Trophoblast cell (in vitro differentiated cells and primary cell): ENCODE results near the gene BECN2.

ENCODE experiments used
- DNase-seq, 2 donors: peaks; one replicate each; pipeline ENCODE4 v3.0.0-alpha.2; 2016
- H2AFZ ChIP-seq: 2 replicates; pipeline ENCODE4 v1.6.1; 2013; ENCODE audit warnings: low read length, moderate library complexity, mild to moderate bottlenecking; ENCODE audit not compliant: insufficient read depth, poor library complexity
- H2AK5ac ChIP-seq: 2 replicates; pipeline ENCODE4 v1.6.1; 2013; ENCODE audit warnings: mild to moderate bottlenecking, low read length
- H2BK120ac ChIP-seq: 2 replicates; pipeline ENCODE4 v1.6.1; 2013; ENCODE audit warnings: low read length, mild to moderate bottlenecking, moderate library complexity; ENCODE audit not compliant: insufficient read depth, poor library complexity
- H2BK12ac ChIP-seq: 2 replicates; pipeline ENCODE4 v1.6.1; 2013; ENCODE audit warnings: mild to moderate bottlenecking, low read length, moderate library complexity
- H2BK5ac ChIP-seq: 2 replicates; pipeline ENCODE4 v1.6.1; 2013; ENCODE audit warnings: low read length, low read depth, moderate library complexity, mild to moderate bottlenecking; ENCODE audit not compliant: poor library complexity
- H3K14ac ChIP-seq: 2 replicates; pipeline ENCODE4 v1.6.1; 2013; ENCODE audit warnings: mild to moderate bottlenecking, low read length
- H3K18ac ChIP-seq: 2 replicates; pipeline ENCODE4 v1.6.1; 2013; ENCODE audit warnings: mild to moderate bottlenecking, low read length
- H3K23ac ChIP-seq: 2 replicates; pipeline ENCODE4 v1.6.1; 2013; ENCODE audit warnings: low read length
- H3K27ac ChIP-seq: 2 replicates; pipeline ENCODE4 v1.5.1; 2013; ENCODE audit warnings: low read depth, mild to moderate bottlenecking, inconsistent platforms, low read length, moderate library complexity
- H3K27me3 ChIP-seq: 2 replicates; pipeline ENCODE4 v1.6.1; 2013; ENCODE audit warnings: inconsistent platforms, mild to moderate bottlenecking, low read length, moderate library complexity; ENCODE audit not compliant: insufficient read depth
- H3K36me3 ChIP-seq, 2 experiments: 1 replicate in 1 of 2; 2 replicates in 1 of 2; pipeline ENCODE4 v1.6.1; 2013; ENCODE audit warnings: low read length in 2 of 2, mild to moderate bottlenecking in 2 of 2, moderate library complexity in 1 of 2; ENCODE audit not compliant: insufficient read depth in 2 of 2, control insufficient read depth in 1 of 2
- H3K4ac ChIP-seq: 2 replicates; pipeline ENCODE4 v1.6.1; 2013; ENCODE audit warnings: low read depth, mild to moderate bottlenecking, low read length, moderate library complexity
- H3K4me1 ChIP-seq, 2 experiments: 1 replicate in 1 of 2; 2 replicates in 1 of 2; pipeline ENCODE4 v1.6.1; 2013; ENCODE audit warnings: low read length in 2 of 2, mild to moderate bottlenecking in 2 of 2, moderate library complexity in 1 of 2; ENCODE audit not compliant: insufficient read depth in 2 of 2, control insufficient read depth in 1 of 2
- H3K4me2 ChIP-seq: 2 replicates; pipeline ENCODE4 v1.6.1; 2013; ENCODE audit warnings: inconsistent platforms, mild to moderate bottlenecking, low read length, moderate library complexity
- H3K4me3 ChIP-seq: 2 replicates; pipeline ENCODE4 v1.5.1; 2013; ENCODE audit warnings: mild to moderate bottlenecking, low read depth, low read length, inconsistent platforms
- H3K79me1 ChIP-seq: one replicate; pipeline ENCODE4 v1.6.1; 2013; ENCODE audit warnings: low read length
- H3K79me2 ChIP-seq: 2 replicates; pipeline ENCODE4 v1.6.1; 2013; ENCODE audit warnings: low read length, mild to moderate bottlenecking; ENCODE audit not compliant: control insufficient read depth, insufficient read depth, poor library complexity
- H3K9ac ChIP-seq: 2 replicates; pipeline ENCODE4 v1.6.1; 2013; ENCODE audit warnings: mild to moderate bottlenecking, low read length
- H3K9me3 ChIP-seq: 2 replicates; pipeline ENCODE4 v1.6.1; 2013; ENCODE audit warnings: low read depth, mild to moderate bottlenecking, control low read depth, inconsistent platforms, low read length; ENCODE audit not compliant: insufficient read depth
- H4K12ac ChIP-seq: 2 replicates; pipeline ENCODE4 v1.6.1; 2013; ENCODE audit warnings: low read depth, mild to moderate bottlenecking, low read length, moderate library complexity
- H4K8ac ChIP-seq: 2 replicates; pipeline ENCODE4 v1.6.1; 2013; ENCODE audit warnings: low read depth, mild to moderate bottlenecking, low read length, moderate library complexity
- H4K91ac ChIP-seq: one replicate; pipeline ENCODE4 v1.6.1; 2013; ENCODE audit warnings: low read depth, mild to moderate bottlenecking, low read length, moderate library complexity
- WGBS: extraction: QIAGEN DNeasy Blood & Tissue Kit; methylation state at CpG from one replicate; pipeline ENCODE4 v1.1.7; 2013; ENCODE audit warnings: missing lambda C conversion rate; ENCODE audit not compliant: insufficient read length, insufficient coverage; ENCODE audit errors: extremely low coverage; 5-methylcytosine and 5-hydroxymethylcytosine counted together

The BECN2 gene

DNA sequence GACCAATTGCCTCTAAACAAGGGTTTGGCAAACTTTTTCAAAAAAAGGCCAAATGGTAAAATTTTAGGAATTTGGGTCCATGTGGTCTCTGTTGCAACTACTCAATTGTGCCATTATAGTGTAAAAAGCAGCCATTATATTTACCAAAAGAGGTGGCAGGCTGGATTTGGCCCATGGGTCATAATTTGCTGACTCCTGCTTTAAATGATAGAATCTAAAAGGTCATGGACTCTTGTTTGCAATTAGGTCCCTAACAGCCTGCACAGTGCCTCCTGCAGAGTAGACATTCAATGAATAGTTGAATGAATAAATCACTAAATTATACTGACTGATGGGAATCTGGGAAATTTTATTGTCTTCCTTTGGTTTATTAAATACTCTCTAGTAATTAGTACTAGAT lies 6.2 kb downstream of the BECN2 start:
- H2AK5ac ChIP-seq = no peak overlapping the region

DNA sequence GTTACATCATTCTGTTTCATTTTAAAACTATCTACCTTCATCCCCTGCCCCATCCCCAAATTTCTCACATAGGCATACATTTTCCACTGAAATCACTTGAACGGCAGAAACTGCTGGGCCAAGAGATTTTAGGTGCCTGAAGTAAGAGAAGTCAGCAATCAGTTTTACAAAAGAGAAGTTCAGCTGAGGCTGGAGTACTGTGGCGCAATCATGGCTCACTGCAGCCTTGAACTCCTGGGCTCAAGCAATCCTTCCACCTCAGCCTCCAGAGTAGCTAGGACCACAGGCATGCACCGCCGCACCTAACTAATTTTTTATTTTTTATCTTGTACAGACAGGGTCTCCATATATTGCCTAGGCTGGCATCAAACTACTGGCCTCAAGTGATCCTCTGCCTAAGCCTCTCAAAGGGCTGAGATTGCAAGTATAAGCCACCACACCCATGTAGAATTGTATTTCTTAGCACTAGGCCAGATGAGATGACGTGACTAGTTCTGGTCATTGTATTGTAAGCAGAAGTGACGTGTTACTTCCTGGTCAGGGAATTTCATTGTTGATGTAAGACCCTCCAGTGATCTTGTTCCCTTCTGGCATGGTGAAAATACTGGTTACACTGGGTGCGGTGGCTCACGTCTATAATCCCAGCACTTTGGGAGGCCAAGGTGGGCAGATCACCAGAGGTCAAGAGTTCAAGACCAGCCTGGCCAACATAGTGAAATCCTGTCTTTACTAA lies 7.1 kb downstream of the BECN2 start:
- no CpG with 5 or more reads among the region's 8 CpGs for whole genome bisulfite sequencing
- Histone ChIP-seq H3K79me1 (no peaks in the 10 kb centered on the region), H2AFZ (no peak overlapping the region), H3K9ac (no peak overlapping the region), H4K12ac (no peak overlapping the region), H3K4me3 (no peak overlapping the region), H3K36me3 (no peaks in the 10 kb centered on the region), H3K9me3 (no peaks in the 10 kb centered on the region), H2BK5ac (no peak overlapping the region), H3K4me1 (peaks cover 0 to 2% of the 10 kb centered on the region in 2 experiments), H3K79me2 (no peaks in the 10 kb centered on the region), H3K4me2 (no peak overlapping the region), H2AK5ac (no peak overlapping the region), H2BK120ac (no peak overlapping the region), H3K27me3 (no peaks in the 10 kb centered on the region), H3K23ac (no peak overlapping the region), H3K18ac (no peak overlapping the region), H3K14ac (no peak overlapping the region), H3K4ac (no peak overlapping the region), H3K27ac (no peak overlapping the region), H2BK12ac (no peak overlapping the region), H4K91ac (no peak overlapping the region), H4K8ac (no peak overlapping the region)
- DNase-seq = peak in 1 of 2 donors; percentile 11

More for the DNA sequence above, 6.2 kb downstream of the BECN2 start:
- Histone ChIP-seq H3K79me2 (no peaks in the 10 kb centered on the region), H3K27me3 (no peaks in the 10 kb centered on the region), H3K9me3 (no peaks in the 10 kb centered on the region), H3K4me1 (peaks cover 0 to 2% of the 10 kb centered on the region in 2 experiments), H3K79me1 (no peaks in the 10 kb centered on the region), H2BK120ac (no peak overlapping the region), H3K4ac (no peak overlapping the region), H2BK12ac (no peak overlapping the region), H3K18ac (no peak overlapping the region), H3K4me2 (no peak overlapping the region), H3K4me3 (no peak overlapping the region), H4K12ac (no peak overlapping the region), H4K8ac (no peak overlapping the region), H2AFZ (no peak overlapping the region), H3K9ac (no peak overlapping the region), H3K14ac (no peak overlapping the region), H3K27ac (no peak overlapping the region), H2BK5ac (no peak overlapping the region), H4K91ac (no peak overlapping the region), H3K23ac (no peak overlapping the region), H3K36me3 (no peaks in the 10 kb centered on the region)
- no peak for DNase-seq

DNA sequence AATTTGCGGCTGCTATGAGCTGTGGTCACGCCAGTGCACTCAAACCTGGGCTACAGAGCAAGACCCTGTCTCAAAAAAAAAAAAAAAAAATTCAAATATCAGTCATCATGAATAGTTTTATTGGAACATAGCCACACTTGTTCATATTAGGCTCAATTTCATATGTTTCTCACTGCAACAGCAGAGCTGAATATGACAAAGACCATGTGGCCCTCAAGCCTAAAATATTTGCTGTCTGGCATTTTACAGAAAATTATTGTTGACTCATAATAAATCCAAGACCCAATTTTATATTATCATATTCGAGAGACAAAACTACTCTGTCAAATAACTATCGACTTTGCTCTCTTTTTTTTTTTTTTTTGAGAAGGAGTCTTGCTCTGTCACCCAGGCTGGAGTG lies 11.0 kb downstream of the BECN2 start:
- H3K4me3 ChIP-seq = no peak overlapping the region
- H3K9me3 ChIP-seq = no peaks in the 10 kb centered on the region
- no peak overlapping the region for H3K18ac ChIP-seq
- no peak overlapping the region for H3K4ac ChIP-seq
- H3K4me2 ChIP-seq = no peak overlapping the region
- H3K79me1 ChIP-seq = no peaks in the 10 kb centered on the region
- no peak overlapping the region for H4K8ac ChIP-seq
- no peak overlapping the region for H3K9ac ChIP-seq
- H4K91ac ChIP-seq = no peak overlapping the region
- no peaks in the 10 kb centered on the region for H3K36me3 ChIP-seq
- H3K27me3 ChIP-seq = no peaks in the 10 kb centered on the region
- H3K4me1 ChIP-seq = peaks cover 2 to 6% of the 10 kb centered on the region in 2 experiments
- no peak overlapping the region for H3K23ac ChIP-seq
- no peak overlapping the region for H2AFZ ChIP-seq
- no peak overlapping the region for H2AK5ac ChIP-seq
- no peak overlapping the region for H2BK5ac ChIP-seq
- no peak overlapping the region for H2BK120ac ChIP-seq
- DNase-seq = no peak
- no peak overlapping the region for H4K12ac ChIP-seq
- no peak overlapping the region for H2BK12ac ChIP-seq
- WGBS = no CpG with 5 or more reads among the region's 4 CpGs
- H3K79me2 ChIP-seq = no peaks in the 10 kb centered on the region
- H3K14ac ChIP-seq = no peak overlapping the region
- no peak overlapping the region for H3K27ac ChIP-seq

DNA sequence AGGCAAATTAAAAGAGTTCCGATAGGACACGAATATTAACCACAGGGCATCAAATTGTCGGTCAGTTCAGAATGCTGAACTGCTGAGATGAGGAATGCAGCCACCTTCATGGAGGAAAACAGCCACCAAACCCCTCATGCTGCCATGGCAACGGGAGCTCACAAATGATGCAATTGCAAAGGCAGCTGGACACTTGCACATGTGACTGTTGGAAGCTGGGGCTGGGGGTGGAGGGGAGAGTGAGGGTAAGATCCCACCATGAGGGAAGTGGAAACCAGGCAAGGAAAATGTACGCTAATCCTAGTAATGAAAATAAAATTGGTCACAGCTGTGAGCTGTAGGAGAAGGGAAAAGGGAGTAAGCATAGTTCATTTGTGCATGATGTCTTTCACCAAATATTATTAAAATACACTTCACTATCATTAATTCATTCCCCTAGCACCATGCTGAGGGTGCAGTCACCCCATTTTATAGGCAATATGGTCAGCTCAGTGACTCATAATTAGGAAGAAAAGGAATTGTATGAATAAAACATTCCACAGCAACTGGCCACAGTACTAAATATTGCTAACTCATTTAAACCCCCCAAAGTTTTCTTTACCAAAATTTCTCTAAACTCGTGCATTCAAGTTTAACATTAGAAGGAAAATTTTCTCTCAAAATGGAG lies 15.3 kb downstream of the BECN2 start:
- no CpG with 5 or more reads among the region's 6 CpGs for WGBS
- Histone ChIP-seq H3K4me3 (no peak overlapping the region), H3K9me3 (no peaks in the 10 kb centered on the region), H2BK120ac (no peak overlapping the region), H3K79me2 (no peaks in the 10 kb centered on the region), H3K23ac (no peak overlapping the region), H3K27ac (no peak overlapping the region), H2BK12ac (no peak overlapping the region), H4K8ac (no peak overlapping the region), H3K36me3 (no peaks in the 10 kb centered on the region), H3K4me1 (peaks cover 0 to 6% of the 10 kb centered on the region in 2 experiments), H2AFZ (no peak overlapping the region), H3K27me3 (no peaks in the 10 kb centered on the region), H4K12ac (no peak overlapping the region), H3K4ac (no peak overlapping the region), H3K79me1 (no peaks in the 10 kb centered on the region), H3K14ac (no peak overlapping the region), H4K91ac (no peak overlapping the region), H3K18ac (no peak overlapping the region), H3K4me2 (no peak overlapping the region), H2BK5ac (no peak overlapping the region), H2AK5ac (no peak overlapping the region), H3K9ac (no peak overlapping the region)
- peak; percentile 29 to 59 for DNase-seq
